Fibroblast of skin of scalp (primary cell): ENCODE results near the gene C1orf141.
"Not testable (repeated sequence)": the region's sequence is repeated elsewhere in the genome, so short reads cannot be mapped to it uniquely, and the experiment has no call there.

Source experiments
- DNase-seq: peaks from one replicate; pipeline ENCODE4 v3.0.0-alpha.2; 2013

C1orf141 gene

DNA sequence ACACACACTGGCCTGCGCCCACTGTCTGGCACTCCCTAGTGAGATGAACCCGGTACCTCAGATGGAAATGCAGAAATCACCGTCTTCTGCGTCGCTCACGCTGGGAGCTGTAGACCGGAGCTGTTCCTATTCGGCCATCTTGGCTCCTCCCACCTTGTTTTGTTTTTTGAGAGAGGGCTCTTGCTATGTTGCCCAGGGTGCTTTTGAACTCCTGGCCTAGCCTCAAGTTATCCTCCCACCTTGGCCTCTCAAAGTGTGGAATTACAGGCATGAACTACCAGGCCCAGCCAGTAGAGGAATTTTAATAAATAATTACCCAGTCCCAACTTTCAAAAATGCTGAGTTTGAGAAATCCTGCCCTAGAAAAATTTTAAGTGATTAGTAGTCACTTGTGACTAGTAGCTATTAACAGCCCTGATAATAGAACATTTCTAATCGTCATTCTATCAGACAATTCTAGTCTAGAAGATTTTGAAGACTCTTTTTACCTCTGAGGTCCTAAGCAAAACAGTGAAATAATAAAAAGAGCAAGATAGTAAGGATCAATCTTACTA is 49.9 kb downstream of the C1orf141 start:
- DNase-seq: no peak

DNA sequence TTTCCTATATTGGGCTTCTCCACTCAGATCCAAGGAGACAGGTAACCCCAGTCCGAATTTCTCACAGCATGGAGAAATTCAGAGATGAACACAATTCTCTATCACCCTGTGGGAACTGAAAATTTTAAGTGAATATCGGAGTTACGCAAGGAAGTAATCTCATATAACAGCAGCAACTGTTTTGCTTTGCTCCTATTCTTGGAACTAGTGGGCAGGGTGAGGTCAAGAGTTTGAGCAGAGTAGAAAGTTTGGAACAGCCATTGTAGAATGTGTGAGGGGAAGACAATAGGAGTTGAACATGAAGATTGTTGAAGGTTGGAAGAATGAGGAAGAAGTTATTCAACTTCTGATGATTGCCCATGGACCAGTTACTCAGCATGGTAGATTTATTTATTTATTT is 56.5 kb downstream of the C1orf141 start:
- no peak for DNase-seq

GRCh38 chr1:67077593-67077992 is 57.2 kb downstream of the C1orf141 start:
- DNase-seq: no peak

DNA sequence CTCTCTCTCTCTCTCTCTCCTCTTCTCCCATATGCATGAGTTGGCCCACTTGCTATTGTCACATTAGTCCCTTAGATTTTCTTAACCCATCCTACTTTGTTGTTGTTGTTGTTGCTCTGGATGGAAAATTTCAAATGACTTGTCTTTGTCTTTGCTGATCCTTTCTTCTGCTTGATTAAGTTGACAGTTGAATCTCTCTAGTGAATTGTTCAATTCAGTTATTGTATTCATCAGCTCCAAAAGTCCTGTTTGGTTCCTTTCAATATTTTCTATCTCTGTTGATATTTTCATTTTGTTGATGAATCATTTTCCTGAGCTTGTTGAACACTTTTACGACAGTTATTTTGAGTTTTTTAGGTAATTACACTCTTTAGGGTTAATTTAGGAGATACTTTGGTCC is 62.0 kb downstream of the C1orf141 start:
- no peak for DNase-seq

DNA sequence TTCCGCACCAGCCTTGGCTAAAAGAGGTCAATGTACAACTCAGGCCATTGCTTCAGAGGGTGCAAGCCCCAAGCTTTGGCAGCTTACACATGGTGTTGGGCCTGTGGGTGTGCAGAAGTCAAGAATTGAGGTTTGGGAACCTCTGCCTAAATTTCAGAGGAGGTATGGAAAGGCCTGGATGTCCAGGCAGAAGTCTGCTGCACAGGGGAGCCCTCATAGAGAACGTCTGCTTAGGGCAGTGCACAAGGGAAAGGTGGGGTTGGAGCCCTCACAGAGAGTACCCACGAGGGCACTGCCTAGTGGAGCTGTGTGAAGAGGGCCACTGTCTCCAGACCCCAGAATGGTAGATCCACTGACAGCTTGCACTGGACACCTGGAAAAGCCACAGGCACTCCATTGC is 67.1 kb downstream of the C1orf141 start:
- DNase-seq: not testable (repeated sequence)

DNA sequence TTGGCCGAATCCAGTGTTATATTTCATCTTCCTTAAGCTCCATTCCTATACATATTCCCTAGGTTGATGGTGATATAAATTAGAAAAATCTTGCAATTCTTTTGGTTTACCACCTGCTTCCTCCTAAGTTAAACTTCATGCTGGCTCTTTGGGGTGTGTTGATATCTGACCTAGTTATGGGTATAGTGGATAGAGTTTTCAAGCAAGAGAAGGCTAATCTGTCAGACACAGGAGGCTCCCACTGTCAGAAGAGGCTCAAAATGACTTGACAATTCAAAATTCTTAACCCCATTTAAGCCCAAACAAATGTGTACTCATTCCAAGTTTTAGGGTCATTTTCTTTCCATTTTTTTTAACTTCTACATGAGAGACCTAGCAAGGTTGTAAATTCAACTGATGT is 72.4 kb downstream of the C1orf141 start:
- no peak for DNase-seq

DNA sequence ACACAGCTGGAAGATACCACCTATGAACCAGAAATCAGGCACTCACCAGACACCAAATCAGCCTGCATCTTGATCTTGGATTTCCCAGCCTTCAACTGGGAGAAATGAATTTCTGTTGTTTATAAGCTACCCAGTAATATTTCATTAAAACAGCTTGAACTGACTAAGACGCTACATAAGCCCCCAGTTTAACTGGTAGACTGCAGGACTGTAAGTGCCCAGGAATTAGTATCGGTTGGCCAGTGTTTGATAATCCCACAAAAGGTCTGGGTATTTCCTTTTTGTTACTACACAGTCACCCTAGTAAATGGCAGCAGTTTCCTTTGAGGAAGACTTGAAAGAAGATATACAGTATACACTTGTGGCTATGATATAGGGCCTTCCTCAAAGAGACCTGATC is 73.5 kb downstream of the C1orf141 start:
- DNase-seq: no peak

- peak; percentile 97 for DNase-seq
Observed at GRCh38 chr1:67060811-67061218, 74.0 kb downstream of the C1orf141 start.

DNA sequence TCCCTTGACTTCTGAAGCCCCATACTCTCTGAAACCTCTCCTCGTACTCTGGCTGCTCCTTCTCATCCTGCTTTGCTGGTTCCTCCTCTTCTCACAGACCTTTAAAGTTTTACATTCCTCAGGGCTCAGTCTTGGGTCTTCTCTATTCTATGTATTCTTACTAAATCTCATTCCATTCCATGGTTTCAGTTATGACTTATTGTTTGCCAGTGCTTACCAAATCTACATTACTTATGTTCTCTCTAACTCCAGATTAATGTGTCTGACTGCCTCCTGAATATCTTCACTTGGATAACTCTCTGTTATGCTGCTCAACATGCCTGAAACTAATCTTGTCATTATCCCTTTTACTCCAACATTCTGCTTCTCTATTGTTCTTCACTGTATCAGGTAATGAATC is 75.4 kb downstream of the C1orf141 start:
- DNase-seq: peak; percentile 43

GRCh38 chr1:67058761-67059160 is 76.0 kb downstream of the C1orf141 start:
- DNase-seq: no peak

DNA sequence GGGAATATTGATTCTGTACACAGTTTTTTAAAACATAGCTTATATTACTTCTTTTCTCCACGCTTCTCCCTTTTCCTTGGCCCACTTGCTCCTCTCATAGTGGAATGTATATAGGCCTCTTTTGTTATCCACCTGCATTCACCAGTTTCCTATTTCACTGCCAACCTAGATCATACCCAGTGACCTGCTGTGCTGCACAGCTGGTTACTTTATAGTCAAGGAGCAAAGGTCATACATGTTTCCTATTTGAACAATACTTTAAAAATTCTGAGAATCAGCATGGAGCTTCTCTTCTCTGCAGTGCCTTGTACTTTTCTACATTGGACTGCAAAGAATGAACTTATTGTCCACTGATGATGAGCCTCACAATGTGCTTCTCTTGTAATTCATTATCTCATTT is 76.5 kb downstream of the C1orf141 start:
- DNase-seq: no peak

- DNase-seq: peak; percentile 68
Observed at GRCh38 chr1:67053785-67054772, 80.7 kb downstream of the C1orf141 start, which contains the start of gene SLC35D1. Gene SLC35D1 (minus strand): TSS chr1:67054148. CDS start chr1:67054013, 135 bp downstream.

- DNase-seq: peak; percentile 53
Observed at GRCh38 chr1:67053535-67053784, 81.3 kb downstream of the C1orf141 start.

DNA sequence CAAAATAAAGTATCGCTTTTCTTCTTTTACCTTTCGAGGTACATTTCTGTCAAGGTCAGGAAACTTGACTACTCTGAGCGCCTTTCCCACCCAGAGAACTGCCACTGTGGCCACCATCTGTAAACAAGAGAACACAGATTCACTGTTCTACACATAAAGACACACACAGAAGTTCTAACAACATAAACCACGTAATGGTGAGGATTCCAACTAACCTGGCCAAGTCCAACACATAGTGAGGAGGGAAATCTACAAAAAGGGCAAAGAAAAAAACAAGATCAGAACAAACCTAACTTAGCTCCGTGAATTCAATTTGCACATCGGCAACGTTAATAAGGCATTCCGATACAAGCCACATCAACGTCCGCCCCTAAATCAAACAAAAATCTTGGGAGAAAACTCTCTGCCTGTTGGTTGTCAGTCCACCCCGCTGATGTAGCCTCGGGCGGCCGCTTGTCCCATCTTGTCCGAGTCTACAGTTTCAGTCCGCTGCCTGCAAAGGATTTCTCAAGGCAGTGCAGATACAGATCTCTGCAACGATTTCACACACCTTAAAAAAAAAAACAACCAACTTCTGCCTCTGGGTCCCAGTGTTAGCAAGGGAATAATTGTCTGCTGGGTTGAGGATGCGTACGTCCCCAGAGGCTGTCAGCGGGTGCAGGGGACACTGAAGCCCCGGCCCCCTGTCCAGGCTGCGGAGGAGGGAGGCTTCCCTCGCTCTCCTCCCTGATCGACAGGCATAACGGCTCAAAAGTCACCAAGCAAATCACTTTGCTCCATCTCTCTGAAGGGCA is 81.8 kb downstream of the C1orf141 start:
- peak; percentile 36 for DNase-seq

- DNase-seq: no peak
Observed at GRCh38 chr1:67051196-67051595, 83.6 kb downstream of the C1orf141 start.

GRCh38 chr1:67044631-67045270 is 90.0 kb downstream of the C1orf141 start:
- no peak for DNase-seq

- DNase-seq: no peak
Observed at GRCh38 chr1:67043366-67043765, 91.4 kb downstream of the C1orf141 start.
